ENCODE results near the gene MZF1.
"Not testable (repeated sequence)": the region's sequence is repeated elsewhere in the genome, so short reads cannot be mapped to it uniquely, and the experiment has no call there.

Gene MZF1

DNA sequence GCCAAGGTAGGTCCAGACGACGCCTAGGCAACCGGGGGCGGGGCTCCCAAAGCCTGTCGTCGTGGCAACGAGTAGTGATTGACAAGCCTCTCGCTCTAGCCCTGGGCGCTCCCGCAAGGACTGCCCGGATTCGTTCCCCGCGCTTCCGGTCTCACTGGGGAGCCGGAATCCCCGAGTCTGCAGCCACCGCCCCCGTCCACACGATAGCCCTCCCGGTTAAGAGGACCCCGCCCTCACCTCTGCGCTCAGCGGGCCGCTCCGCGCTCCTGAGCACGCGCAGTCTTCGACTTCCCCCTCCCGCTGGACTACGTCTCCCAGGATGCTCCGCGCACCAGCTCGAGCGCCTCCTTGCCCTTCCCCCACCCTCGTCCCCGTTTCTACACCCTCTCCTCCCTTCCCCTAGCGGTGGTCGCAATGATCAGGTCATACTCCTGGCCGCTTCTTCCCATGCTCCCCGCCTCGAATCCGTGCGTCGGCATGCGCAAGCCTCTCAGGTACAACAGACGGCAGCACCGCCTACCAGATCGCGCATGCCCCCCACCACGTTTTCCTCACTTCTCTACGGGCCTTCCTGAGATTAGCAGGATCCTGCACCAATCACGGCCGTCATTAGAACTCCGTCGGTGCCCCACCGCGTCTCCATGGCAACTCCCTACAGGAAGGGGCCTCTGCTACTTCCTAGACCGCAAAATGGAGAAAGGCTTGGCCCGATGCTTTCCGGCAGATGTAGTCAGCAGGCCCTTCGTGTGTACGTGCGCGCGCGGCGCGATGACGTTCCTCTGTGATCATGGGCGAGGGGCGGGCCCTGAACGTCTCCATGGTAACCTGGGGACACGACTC, at the start of gene MZF1:
Gene MZF1 (minus strand): TSS at position 518 of the 840 bp plus-strand sequence. CDS start 1,946 bp downstream, outside the sequence.
- DNase-seq (ENCODE audit: extremely low read depth in 1 of 2, low read depth in 1 of 2): peak; percentile 98 to 100

DNA sequence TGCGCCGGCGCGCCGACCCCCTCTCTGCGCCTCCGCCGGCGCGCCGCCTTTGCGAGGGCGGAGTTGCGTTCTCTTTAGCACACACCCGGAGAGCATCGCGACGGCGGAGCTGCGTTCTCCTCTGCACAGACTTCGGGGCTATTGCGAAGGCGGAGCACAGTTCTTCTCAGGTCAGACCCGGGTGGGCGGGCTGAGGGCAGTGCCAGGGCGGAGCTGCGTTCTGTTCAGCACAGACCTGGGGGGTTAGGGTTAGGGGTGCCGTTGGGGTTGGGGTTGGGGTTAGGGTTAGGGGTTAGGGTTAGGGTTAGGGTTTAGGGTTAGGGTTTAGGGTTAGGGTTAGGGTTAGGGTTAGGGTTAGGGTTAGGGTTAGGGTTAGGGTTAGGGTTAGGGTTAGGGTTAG, 34.1 kb upstream of the MZF1 start:
- DNase-seq (ENCODE audit: extremely low read depth in 1 of 2, low read depth in 1 of 2): not testable (repeated sequence)

DNA sequence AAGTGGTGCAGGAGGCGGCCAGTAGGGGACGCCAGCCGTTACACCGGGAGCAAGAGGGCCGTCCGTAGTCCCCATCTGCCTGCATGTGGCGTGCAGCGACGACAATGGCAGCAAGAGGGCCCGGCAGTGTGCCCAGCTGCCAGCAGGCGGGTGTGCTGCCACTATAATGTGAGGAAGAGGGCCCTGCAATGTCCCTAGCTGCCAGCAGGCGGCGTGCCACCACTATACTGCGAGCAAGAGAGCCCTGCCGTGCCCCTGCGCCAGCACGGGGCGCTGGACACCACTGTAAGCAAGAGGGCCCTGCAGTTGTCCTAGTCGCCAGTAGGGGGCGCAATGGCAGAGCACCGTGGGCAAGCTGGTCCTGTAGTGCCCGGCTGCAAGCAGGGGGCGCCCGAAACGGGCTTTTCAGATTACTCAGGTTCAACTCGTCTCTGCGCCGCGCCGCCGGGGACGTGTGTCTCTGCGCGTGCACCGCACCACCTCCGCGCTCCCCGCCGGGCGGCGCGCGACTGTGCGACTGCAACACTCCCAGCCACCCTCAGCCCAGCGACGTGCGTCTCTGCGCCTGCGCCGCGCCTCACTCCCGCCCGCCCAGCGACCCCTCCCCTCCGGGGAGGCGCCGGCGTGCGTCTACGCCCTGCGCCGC, 33.2 kb upstream of the MZF1 start:
- not testable (repeated sequence) for DNase-seq (ENCODE audit: extremely low read depth in 1 of 2, low read depth in 1 of 2)

DNA sequence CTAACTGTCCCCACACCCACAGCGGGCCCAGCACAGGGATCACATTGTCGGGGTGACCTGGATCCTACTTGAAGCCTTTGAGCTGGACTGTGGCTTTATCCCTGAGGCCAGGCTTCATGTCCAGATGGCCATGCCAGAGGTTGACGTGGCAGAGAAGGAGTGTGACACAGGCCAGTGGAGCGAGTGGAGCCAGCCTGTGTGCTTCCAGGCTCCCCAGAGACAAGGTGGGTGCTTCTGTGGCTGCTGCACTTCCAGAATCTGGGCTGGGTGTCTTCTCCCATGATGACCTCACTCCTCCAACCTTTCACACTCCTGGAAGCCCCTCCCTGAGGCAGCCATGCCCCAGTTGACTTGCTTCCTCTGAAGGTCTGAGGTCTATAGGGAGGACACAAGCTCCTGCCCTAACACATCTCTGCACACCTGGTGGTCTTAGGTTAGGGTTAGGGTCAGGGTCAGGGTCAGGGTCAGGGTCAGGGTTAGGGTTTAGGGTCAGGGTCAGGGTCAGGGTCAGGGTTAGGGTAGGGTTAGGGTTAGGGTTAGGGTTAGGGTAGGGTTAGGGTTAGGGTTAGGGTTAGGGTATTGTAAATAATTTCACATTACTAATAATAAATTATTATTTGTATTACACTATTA, 13.1 kb upstream of the MZF1 start:
- DNase-seq (ENCODE audit: extremely low read depth in 1 of 2, low read depth in 1 of 2): no peak

DNA sequence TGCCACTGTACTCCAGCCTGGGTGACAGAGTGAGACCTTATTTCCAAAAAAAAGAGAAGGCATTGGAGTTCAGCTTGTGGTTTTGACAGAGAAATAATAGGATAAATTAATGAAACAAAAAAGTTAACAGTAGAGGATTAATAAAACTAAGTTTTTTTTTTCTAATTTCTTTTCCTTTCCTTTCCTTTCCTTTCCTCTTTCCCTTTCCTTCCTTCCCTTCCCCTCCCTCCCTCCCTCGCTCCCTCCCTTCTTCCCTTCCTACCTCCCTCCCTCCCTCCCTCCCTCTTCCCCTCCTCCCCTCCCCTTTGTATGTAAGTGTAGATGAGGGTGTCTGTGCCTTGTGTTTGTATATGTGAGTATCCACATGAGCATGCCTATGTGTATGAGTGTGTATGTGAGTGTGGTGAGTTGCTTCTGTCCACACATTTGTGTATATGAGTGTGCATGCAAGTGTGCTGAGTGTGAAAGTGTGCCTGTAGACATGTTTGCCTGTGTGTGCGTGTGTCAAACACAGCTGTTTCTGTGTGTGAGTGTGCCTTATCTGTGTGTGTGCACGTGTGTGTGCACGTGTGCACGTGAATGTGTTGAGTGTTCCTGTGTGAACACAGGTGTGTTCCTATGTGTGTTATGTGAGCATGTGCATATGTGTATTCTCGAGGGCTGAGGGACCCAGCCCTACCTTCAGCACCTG, 12.5 kb upstream of the MZF1 start:
- DNase-seq (ENCODE audit: extremely low read depth in 1 of 2, low read depth in 1 of 2): no peak

DNA sequence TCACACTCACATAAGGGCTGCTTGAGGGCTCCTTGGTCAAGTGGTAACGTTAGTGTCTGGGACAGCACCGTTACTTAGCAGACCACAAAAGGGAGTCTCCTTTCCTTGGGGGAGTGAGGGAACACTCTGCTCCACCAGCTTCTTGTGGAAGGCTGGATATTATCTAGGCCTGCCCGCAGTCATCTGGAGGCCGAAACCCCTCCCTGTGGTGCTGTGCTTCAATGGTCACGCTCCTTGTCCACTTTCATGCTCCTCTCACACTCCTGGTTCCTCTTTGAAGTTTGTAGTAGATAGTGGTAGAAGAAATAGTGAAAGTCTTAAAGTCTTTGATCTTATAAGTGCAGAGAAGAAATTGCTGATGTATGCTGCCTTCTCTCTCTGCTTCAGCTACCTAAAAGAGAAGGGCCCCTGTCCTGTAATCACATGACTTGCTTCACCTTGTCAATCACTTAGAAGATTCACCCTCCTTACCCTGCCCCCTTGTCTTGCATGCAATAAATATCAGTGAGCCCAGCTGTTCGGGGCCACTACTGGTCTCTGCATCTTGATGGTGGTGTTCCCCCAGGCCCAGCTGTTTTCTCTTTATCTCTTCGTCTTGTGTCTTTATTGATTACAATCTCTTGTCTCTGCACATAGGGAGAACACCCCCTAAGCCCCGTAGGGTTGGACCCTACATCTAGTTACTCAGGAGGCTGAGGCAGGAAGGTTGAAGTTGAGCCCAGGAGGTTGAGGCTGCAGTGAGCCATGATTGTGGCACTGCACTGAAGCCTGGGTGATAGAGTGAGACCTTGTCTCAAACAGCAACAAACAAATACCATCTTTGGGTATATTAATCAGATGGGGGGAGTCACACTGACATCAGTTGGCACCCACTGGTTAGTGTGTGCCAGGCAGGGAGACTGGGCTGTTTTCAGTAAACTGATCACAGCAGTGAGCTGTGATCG, 11.6 kb upstream of the MZF1 start:
- no peak for DNase-seq (ENCODE audit: extremely low read depth in 1 of 2, low read depth in 1 of 2)

DNA sequence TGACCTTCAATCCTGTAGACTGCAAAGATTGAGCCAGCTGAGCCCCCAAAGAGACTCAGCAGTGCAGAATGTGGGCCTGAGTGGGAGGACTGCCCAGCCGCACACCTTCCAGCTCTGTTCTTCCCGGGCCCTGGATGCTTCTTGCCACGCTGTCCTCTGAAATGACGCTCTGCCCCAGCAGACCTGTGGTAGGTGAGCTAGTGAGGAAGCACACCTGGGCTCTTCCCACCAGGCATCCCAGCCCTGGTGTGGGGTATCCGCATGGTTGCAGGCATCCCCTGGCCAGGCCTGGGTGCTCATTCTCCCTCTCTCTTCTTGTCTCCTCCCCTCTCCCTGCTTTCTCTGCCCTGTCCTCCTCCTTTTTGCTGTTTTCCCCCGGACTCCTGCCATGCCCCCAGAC, 9.8 kb upstream of the MZF1 start:
- DNase-seq (ENCODE audit: extremely low read depth in 1 of 2, low read depth in 1 of 2): no peak

DNA sequence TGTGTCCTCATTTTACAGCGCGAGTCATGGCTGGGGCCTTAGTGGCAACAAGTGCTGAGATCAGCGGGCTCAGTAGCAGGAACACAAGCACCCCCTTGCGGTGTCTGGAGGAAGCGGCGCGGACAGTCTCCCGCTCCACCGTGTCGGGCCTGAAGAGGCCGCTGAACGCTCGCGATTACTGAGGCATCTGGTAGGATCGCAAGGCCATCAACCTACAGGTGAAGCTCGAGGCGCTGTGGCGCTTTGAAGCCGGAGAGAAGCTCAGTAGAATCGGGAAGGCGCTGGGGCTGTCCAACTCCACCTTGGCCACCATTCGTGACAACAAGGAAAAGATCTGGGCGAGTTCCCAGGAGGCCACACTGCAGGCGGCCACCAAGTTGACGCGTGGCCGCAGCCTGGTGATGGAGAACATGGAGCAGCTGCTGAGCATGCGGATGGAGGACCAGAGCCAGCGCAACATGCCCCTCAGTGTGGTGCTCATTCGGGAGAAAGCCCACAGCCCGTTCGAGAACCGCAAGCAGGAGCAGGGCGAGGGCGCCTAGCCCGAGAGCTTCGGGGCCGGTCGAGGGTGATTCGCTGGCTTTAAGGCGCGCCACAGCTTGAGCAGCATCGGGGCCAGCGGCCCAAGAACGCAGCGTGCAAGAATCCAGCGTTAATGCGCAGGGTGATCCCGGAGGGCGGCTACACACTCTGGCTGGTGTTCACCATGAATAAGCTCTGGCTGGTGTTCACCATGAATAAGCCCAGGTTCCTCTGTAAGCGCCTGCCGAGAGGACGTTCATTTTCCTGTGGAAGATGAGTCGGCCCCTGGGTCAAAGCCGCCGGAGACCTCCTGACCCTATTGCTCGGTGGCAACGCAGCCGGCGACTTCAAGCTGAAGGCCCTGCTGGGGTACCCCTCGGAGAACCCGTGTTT, 8.3 kb upstream of the MZF1 start:
- DNase-seq (ENCODE audit: extremely low read depth in 1 of 2, low read depth in 1 of 2): peak; percentile 78 to 84

DNA sequence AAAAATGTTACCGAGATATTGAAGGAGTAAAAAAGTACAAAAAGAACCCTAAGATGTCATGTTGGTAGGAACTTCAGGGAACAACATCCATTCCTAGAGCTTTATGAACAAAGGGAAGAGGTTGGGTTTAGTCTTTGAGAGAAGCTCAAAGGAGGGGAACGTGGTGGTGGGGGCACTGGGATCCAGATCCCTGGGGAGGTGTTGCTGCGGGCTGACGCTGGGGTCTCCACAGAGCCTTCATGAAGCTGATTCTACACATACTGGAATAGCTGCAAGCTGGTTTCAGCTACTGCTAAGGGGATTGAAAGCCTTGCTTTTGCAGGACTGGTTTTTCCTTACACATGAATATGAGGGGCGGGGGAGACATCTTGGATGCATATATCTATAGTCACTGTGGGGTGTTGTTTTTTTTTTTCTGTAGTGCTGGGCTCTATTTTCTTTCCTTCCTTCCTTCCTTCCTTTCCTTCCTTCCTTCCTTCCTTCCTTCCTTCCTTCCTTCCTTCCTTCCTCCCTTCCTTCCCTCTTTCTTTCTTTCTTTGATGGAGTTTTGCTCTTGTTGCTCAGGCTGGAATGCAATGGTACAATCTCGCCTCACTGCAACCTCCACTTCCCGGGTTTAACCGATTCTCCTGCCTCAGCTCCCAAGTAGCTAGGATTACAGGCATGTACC, 6.5 kb upstream of the MZF1 start:
- DNase-seq (ENCODE audit: extremely low read depth in 1 of 2, low read depth in 1 of 2): no peak

DNA sequence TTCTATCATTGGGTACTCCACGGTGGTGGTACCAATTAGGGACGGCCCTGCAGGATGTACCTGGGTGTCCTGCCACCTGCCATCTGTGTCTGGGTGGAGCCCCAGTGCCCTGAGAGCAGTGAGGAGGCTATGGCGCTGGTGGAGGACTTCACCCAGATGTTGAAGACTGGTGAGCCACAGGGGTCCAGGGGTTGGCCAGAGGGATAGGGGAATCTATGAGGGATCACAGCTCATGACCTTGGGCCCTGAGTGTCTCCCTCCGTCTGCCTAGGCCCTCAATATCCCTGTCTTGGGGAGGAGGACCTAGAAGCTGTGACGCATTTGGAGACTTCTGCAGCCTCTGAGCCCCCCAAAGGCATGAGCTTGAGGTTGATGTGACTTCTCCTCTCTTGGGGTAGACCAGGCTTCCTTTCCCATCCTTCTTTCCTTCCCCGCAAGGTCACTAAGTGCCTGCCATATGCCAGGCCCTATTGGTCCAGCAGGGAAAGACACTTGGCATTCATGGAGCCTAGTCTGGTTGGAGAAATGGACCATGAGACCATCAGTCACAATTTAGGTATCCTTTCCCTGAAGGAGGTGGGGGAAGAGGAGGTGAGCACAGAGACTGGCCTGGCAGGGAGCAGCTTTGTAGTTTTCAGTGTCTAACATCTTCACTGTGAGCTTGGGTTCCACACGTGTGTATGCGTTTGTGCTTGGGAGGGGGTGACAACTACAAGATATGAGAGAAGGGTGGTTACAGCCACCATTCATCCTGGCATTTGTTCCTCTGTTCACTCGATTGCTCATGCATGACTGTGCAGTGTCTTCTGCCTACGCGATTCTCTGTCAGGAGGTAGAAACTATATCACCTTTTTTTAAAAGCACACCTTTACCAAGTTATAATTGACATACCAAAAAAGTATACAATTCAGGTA, 5.1 kb upstream of the MZF1 start:
- DNase-seq (ENCODE audit: extremely low read depth in 1 of 2, low read depth in 1 of 2): no peak

DNA sequence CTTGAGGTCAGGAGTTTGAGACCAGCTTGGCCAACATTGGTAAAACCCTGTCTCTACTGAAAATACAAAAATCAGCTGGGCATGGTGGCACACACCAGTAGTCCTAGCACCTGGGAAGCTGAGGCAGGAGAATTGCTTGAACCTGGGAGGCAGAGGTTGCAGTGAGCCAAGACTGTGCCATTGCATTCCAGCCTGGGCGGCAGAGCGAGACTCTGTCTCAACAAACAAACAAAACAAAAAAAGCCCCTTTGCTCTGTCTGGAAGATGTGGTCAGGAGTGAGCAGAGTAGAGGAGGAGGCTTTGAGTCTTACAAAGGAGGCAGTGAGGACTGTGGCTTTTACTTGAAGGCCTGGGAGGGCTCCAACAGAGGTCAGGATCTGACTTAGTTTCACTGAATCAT, 4.4 kb upstream of the MZF1 start:
- DNase-seq (ENCODE audit: extremely low read depth in 1 of 2, low read depth in 1 of 2): not testable (repeated sequence)

DNA sequence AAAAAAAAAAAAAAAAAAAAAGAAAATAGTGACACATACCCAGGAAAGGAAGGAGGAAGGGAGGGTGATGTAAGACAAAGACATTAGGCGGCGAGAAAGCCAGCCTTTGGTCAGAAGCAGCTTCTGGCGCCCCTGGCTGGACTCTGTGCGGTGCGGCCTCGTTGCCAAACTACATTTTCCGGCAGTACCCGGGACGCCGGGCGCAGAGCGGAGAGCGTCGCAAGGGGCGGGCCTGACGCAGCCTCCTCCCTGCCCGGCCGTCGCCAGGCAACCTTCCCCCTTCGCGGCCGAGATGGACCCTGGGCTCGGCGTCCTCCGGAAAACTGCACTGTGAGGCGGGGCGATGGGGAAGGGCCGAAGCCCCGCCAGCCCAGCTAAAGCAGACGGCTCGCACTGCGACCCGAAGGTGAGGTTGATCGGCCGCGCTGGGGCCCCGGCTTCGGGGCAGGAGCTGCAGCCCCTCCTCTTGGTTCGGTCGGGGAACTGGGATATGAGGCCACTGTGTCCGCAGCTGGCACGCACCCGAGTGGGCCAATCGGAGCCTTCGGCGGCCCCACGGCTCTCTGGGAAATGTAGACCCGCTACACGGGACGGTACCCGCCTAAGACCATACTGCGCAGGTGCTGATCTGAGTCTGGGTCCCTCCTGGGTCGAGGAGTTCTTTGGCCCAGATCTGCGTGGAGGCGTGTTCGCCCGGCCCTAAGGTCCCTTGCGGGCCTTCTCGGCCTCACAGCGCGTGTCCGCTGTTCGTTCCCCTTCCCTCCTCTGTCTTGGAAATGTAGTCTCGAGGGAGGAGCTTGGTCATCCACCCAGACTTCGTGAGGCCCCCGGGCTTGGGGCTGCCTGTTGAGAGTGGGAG, 2.3 kb upstream of the MZF1 start:
- peak; percentile 75 to 81 for DNase-seq (ENCODE audit: extremely low read depth in 1 of 2, low read depth in 1 of 2)

DNA sequence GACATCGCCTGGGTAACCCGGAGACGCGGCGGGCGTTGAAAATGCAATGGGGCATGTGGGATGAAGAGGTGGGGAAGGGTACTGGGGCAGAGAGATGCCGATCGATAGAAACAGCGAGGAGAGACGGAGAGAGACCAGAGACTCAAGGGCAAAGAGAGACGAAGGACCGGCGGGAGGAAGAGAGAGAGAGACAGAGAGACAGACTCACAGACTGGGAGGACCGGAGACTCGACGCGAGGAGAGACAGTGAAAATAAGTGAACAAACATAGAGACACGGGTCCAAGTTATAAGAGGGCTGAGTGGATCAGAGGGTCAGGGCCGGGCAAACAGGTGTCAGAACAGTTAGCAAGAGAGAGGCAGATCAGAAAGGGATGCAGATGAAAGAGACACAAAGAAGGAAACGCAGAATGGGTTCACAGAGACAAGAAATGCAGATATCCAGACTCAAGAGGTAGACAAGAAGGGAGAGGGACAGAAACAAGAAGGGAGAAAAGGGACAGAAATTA, 576 bp upstream of the MZF1 start:
- no peak for DNase-seq (ENCODE audit: extremely low read depth in 1 of 2, low read depth in 1 of 2)

DNA sequence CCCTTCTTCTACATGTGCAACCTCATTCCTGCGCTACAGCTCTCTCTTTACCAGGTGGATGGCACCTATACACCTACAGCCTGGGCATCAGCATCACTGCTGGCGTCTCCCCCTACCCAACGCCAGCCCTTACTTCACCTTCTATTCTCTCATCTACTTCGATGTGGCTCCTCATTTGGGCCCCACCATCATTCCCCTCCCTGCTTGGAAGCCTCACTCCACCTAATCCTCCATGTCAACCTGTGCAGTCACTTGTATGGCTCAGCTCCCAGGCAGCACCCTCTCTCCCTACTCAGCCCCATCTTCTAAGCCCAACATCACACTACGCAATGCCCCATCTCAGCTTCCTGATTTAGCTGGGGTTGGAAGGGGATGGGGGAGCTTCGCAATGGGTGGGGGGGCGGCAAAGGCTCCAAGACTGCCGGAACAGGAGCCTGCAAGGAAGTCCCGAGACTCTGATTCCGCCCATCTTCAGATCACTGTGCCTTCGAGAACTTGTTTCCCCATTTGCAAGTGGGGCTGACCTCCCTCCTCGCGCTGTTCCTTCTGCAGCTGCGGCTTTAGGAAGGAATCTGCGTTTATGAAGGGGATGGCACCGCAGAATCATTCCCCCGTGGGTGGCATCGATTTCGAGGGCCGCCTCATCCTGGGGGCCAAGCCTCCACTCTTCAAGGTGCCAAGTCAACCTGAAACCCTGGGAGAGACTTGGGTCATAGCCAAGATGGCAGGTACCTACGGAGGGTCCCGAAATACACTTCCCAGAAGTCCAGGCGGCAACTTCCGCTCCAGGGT, 913 bp downstream of the MZF1 start:
- DNase-seq (ENCODE audit: extremely low read depth in 1 of 2, low read depth in 1 of 2): no peak

DNA sequence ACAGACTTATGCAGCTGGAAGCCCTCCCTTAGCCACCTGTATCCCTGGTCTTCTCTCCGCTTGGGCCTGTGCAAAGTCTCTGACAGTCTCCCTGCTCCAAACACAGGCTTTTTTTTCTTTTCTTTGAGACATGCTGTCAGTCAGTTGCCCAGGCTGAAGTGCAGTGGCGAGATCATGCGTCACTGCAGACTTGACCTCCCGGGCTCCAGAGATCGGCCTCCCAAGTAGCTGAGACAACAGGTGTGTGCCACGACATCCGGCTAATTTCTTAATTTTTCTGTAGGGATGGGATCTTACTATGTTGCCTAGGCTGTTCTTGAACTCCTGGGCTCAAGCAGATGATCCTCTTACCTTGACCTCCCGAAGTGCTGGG, 1.6 kb downstream of the MZF1 start:
- no peak for DNase-seq (ENCODE audit: extremely low read depth in 1 of 2, low read depth in 1 of 2)
